ENCODE data around the gene AMELX. TPM values are rescaled to one million over a fixed set of nuclear protein-coding genes. Genes with fewer than 3 reads are reported as not detected.

Gene AMELX
- not detected for total RNA-seq

- no peak for DNase-seq
These were observed at the start of gene AMELX for GRCh38 chrX:11293113-11293512. TSS of gene AMELX (plus strand) at chrX:11293413. CDS start at chrX:11294789, 1,376 bp downstream.

GRCh38 chrX:11244636-11245035 lies 48.6 kb upstream of the AMELX start:
- no peak for DNase-seq

GRCh38 chrX:11254417-11255109 lies 38.6 kb upstream of the AMELX start:
- no peak for DNase-seq

GRCh38 chrX:11257290-11257689 lies 35.9 kb upstream of the AMELX start:
- DNase-seq, result no peak

- no peak for DNase-seq
These were observed 35.5 kb upstream of the AMELX start for GRCh38 chrX:11257711-11258110.

- DNase-seq, result no peak
These were observed 33.8 kb upstream of the AMELX start for GRCh38 chrX:11259437-11259836.

- no peak for DNase-seq
These were observed 32.0 kb upstream of the AMELX start for GRCh38 chrX:11261260-11261659.

- no peak for DNase-seq
These were observed 28.3 kb upstream of the AMELX start for GRCh38 chrX:11264925-11265324.

GRCh38 chrX:11265352-11265751 lies 27.9 kb upstream of the AMELX start:
- no peak for DNase-seq

GRCh38 chrX:11266573-11267003 lies 26.6 kb upstream of the AMELX start:
- DNase-seq, result no peak

GRCh38 chrX:11267425-11267824 lies 25.8 kb upstream of the AMELX start:
- DNase-seq, result no peak

- no peak for DNase-seq
These were observed 24.2 kb upstream of the AMELX start for GRCh38 chrX:11269006-11269405.

GRCh38 chrX:11269996-11270395 lies 23.2 kb upstream of the AMELX start:
- no peak for DNase-seq

GRCh38 chrX:11272290-11272689 lies 20.9 kb upstream of the AMELX start:
- no peak for DNase-seq

GRCh38 chrX:11272863-11273262 lies 20.4 kb upstream of the AMELX start:
- no peak for DNase-seq

GRCh38 chrX:11273544-11273943 lies 19.7 kb upstream of the AMELX start:
- no peak for DNase-seq

- no peak for DNase-seq
These were observed 11.2 kb upstream of the AMELX start for GRCh38 chrX:11282043-11282442.

- no peak for DNase-seq
These were observed 7.6 kb upstream of the AMELX start for GRCh38 chrX:11285651-11286050.

- DNase-seq, result no peak
These were observed 5.7 kb upstream of the AMELX start for GRCh38 chrX:11287505-11287904.

GRCh38 chrX:11290416-11291102 lies 2.7 kb upstream of the AMELX start:
- no peak for DNase-seq

- no peak for DNase-seq
These were observed 2.8 kb downstream of the AMELX start for GRCh38 chrX:11296051-11296450.

- no peak for DNase-seq
These were observed 5.4 kb downstream of the AMELX start for GRCh38 chrX:11298600-11298999.

- DNase-seq, result no peak
These were observed 11.6 kb downstream of the AMELX start for GRCh38 chrX:11304829-11305228.

- DNase-seq, result no peak
These were observed 12.4 kb downstream of the AMELX start for GRCh38 chrX:11305641-11306040.

GRCh38 chrX:11309220-11309619 lies 16.0 kb downstream of the AMELX start:
- DNase-seq, result no peak

Data from effector CD4-positive, alpha-beta T cell (primary cell).